Activated CD4-positive, alpha-beta T cell treated with anti-CD3 and anti-CD28 coated beads for 36 hours (primary cell): Measurements from ENCODE around the gene SCMH1. TPM values are rescaled to one million over a fixed set of nuclear protein-coding genes. Genes with fewer than 3 reads are reported as not detected.
A peak's percentile ranks its signal among the peaks of the same experiment; 100 is the strongest.
"Not testable (repeated sequence)": the region's sequence is repeated elsewhere in the genome, so short reads cannot be mapped to it uniquely, and the experiment has no call there.

Experiments
- ATAC-seq: fragments of 200-7000 bp; cut with Tn5 transposase; one replicate; pipeline ENCODE4 v1.10.0; 2021; ENCODE audit warnings: mild to moderate bottlenecking, moderate library complexity
- CTCF ChIA-PET: fragments of 350-600 bp; sonication (Branson Sonifier 250); formaldehyde crosslinking; loops from one replicate; lab custom pipeline; 2021; ENCODE audit warnings: antibody characterized with exemption; lab: Charles Lee
- POLR2A ChIA-PET: fragments of 350-600 bp; sonication (Branson Sonifier 250); formaldehyde crosslinking; loops from one replicate; lab custom pipeline; 2021; ENCODE audit warnings: antibody characterized with exemption, inconsistent platforms; lab: Charles Lee
- DNase-seq: peaks from one replicate; pipeline ENCODE4 v3.0.0-alpha.2; 2020
- H3K27ac Mint-ChIP-seq: one replicate; pipeline ENCODE4 v1.8.0; 2021; ENCODE audit warnings: mixed read lengths
- H3K27me3 Mint-ChIP-seq: one replicate; pipeline ENCODE4 v1.8.0; 2021; ENCODE audit warnings: mixed read lengths
- H3K36me3 Mint-ChIP-seq: one replicate; pipeline ENCODE4 v1.8.0; 2021; ENCODE audit warnings: low read depth, mixed read lengths
- H3K4me1 Mint-ChIP-seq: one replicate; pipeline ENCODE4 v1.8.0; 2021; ENCODE audit warnings: mixed read lengths
- H3K4me3 Mint-ChIP-seq: one replicate; pipeline ENCODE4 v1.8.0; 2021; ENCODE audit warnings: mild to moderate bottlenecking, moderate library complexity, mixed read lengths
- H3K9me3 Mint-ChIP-seq: one replicate; pipeline ENCODE4 v1.8.0; 2021; ENCODE audit warnings: low read depth, mixed read lengths
- intact Hi-C, 2 experiments: fragments of 100-400 bp; cut with DNase I in 1 of 2; cut with micrococcal nuclease in 1 of 2; formaldehyde crosslinking; loops; one replicate each; pipeline versions ENCODE4 v1.14.2 to v1.15.1; 2022 to 2024; cut with DNase I, micrococcal nuclease
- total RNA-seq, 2 experiments: library from RNA; stranded (reverse); gene quantifications; one replicate each; pipeline ENCODE4 v1.2.3, GENCODE V29; 2021

SCMH1 gene
- total RNA-seq, 2 experiments from 2014 or later: 23.7 to 31.0 TPM

- ChIA-PET CTCF (no interaction called here), POLR2A (no interaction called here)
- Mint-ChIP-seq H3K4me1 (peaks cover 17% of the 10 kb centered on the region), H3K27me3 (no peaks in the 10 kb centered on the region), H3K27ac (no peak overlapping the region), H3K4me3 (no peak overlapping the region), H3K36me3 (peaks cover 3% of the 10 kb centered on the region), H3K9me3 (no peaks in the 10 kb centered on the region)
- DNase-seq: no peak
- intact Hi-C loops: no loop called here
- ATAC-seq: no peak
These were observed 6.2 kb downstream of the SCMH1 start for GRCh38 chr1:41235893-41236292.

GRCh38 chr1:41233708-41234107 lies 8.4 kb downstream of the SCMH1 start:
- Mint-ChIP-seq H3K9me3 (peaks cover 2% of the 10 kb centered on the region), H3K4me3 (no peak overlapping the region), H3K36me3 (peaks cover 6% of the 10 kb centered on the region), H3K4me1 (peaks cover 6% of the 10 kb centered on the region), H3K27me3 (no peaks in the 10 kb centered on the region), H3K27ac (no peak overlapping the region)
- ChIA-PET CTCF (no interaction called here), POLR2A (no interaction called here)
- intact Hi-C loops: no loop called here
- ATAC-seq: no peak
- no peak for DNase-seq

GRCh38 chr1:41232305-41232704 lies 9.8 kb downstream of the SCMH1 start:
- ChIA-PET POLR2A (no interaction called here), CTCF (no interaction called here)
- DNase-seq (no peak), ATAC-seq (no peak)
- peaks cover 6% of the 10 kb centered on the region for H3K4me1 Mint-ChIP-seq
- intact Hi-C loops: no loop called here
- H3K27me3 Mint-ChIP-seq: no peaks in the 10 kb centered on the region
- H3K27ac Mint-ChIP-seq: no peak overlapping the region
- peaks cover 2% of the 10 kb centered on the region for H3K9me3 Mint-ChIP-seq
- H3K36me3 Mint-ChIP-seq: peaks cover 6% of the 10 kb centered on the region
- no peak overlapping the region for H3K4me3 Mint-ChIP-seq

- ChIA-PET POLR2A (interaction anchor here (0.6 kb wide), 1 partner anchor 144 kb away, joined by 10 read pairs; no protein-coding TSS in a partner anchor), CTCF (interaction anchor here (1.4 kb wide), 1 partner anchor 9 kb away, joined by 3 read pairs; no protein-coding TSS in a partner anchor)
- Mint-ChIP-seq H3K9me3 (peaks cover 2% of the 10 kb centered on the region), H3K36me3 (peaks cover 6% of the 10 kb centered on the region), H3K4me3 (no peak overlapping the region), H3K27me3 (no peaks in the 10 kb centered on the region), H3K27ac (no peak overlapping the region), H3K4me1 (peaks cover 4% of the 10 kb centered on the region)
- ATAC-seq: no peak
- no peak for DNase-seq
- intact Hi-C loops: no loop called here
These were observed 11.4 kb downstream of the SCMH1 start for GRCh38 chr1:41230656-41231055.

GRCh38 chr1:41229219-41229618 lies 12.9 kb downstream of the SCMH1 start:
- H3K4me3 Mint-ChIP-seq, H3K4me1 Mint-ChIP-seq, H3K27ac Mint-ChIP-seq, ATAC-seq, DNase-seq, H3K9me3 Mint-ChIP-seq, H3K36me3 Mint-ChIP-seq, POLR2A ChIA-PET, H3K27me3 Mint-ChIP-seq, intact Hi-C loops: not testable (repeated sequence)
- CTCF ChIA-PET: interaction anchor here (0.9 kb wide), 1 partner anchor 15 kb away, joined by 3 read pairs; no protein-coding TSS in a partner anchor

GRCh38 chr1:41226815-41227434 lies 15.2 kb downstream of the SCMH1 start:
- H3K36me3 Mint-ChIP-seq: peaks cover 9% of the 10 kb centered on the region
- no peaks in the 10 kb centered on the region for H3K27me3 Mint-ChIP-seq
- CTCF ChIA-PET: no interaction called here
- peaks cover 9% of the 10 kb centered on the region for H3K4me1 Mint-ChIP-seq
- intact Hi-C loops: no loop called here
- peaks cover 2% of the 10 kb centered on the region for H3K9me3 Mint-ChIP-seq
- H3K4me3 Mint-ChIP-seq: no peak overlapping the region
- H3K27ac Mint-ChIP-seq: no peak overlapping the region
- ATAC-seq (peak; percentile 39), DNase-seq (peak; percentile 6)
- POLR2A ChIA-PET: no interaction called here

- intact Hi-C loops: no loop called here
- Mint-ChIP-seq H3K27ac (no peak overlapping the region), H3K9me3 (peaks cover 2% of the 10 kb centered on the region), H3K36me3 (peaks cover 18% of the 10 kb centered on the region), H3K4me1 (peaks cover 10% of the 10 kb centered on the region), H3K4me3 (no peak overlapping the region), H3K27me3 (no peaks in the 10 kb centered on the region)
- ChIA-PET POLR2A (no interaction called here), CTCF (no interaction called here)
- ATAC-seq (no peak), DNase-seq (no peak)
These were observed 16.6 kb downstream of the SCMH1 start for GRCh38 chr1:41225495-41225894.

GRCh38 chr1:41222496-41222895 lies 19.6 kb downstream of the SCMH1 start:
- H3K27ac Mint-ChIP-seq: no peak overlapping the region
- H3K4me1 Mint-ChIP-seq: peaks cover 8% of the 10 kb centered on the region
- H3K9me3 Mint-ChIP-seq: peaks cover 11% of the 10 kb centered on the region
- ChIA-PET CTCF (no interaction called here), POLR2A (no interaction called here)
- ATAC-seq (no peak), DNase-seq (no peak)
- intact Hi-C loops: no loop called here
- H3K27me3 Mint-ChIP-seq: no peaks in the 10 kb centered on the region
- H3K36me3 Mint-ChIP-seq: peaks cover 32% of the 10 kb centered on the region
- no peak overlapping the region for H3K4me3 Mint-ChIP-seq

- peaks cover 15% of the 10 kb centered on the region for H3K9me3 Mint-ChIP-seq
- no peak for ATAC-seq
- H3K27ac Mint-ChIP-seq: no peak overlapping the region
- peaks cover 6% of the 10 kb centered on the region for H3K4me1 Mint-ChIP-seq
- ChIA-PET CTCF (no interaction called here), POLR2A (no interaction called here)
- no peak for DNase-seq
- intact Hi-C loops: no loop called here
- H3K4me3 Mint-ChIP-seq: no peak overlapping the region
- H3K36me3 Mint-ChIP-seq: peaks cover 37% of the 10 kb centered on the region
- no peaks in the 10 kb centered on the region for H3K27me3 Mint-ChIP-seq
These were observed 20.1 kb downstream of the SCMH1 start for GRCh38 chr1:41221995-41222394.

- Mint-ChIP-seq H3K36me3 (peaks cover 39% of the 10 kb centered on the region), H3K4me1 (peaks cover 8% of the 10 kb centered on the region), H3K27me3 (no peaks in the 10 kb centered on the region), H3K27ac (no peak overlapping the region), H3K4me3 (no peak overlapping the region), H3K9me3 (peaks cover 16% of the 10 kb centered on the region)
- intact Hi-C loops: no loop called here
- ChIA-PET POLR2A (no interaction called here), CTCF (no interaction called here)
- ATAC-seq (no peak), DNase-seq (no peak)
These were observed 24.0 kb downstream of the SCMH1 start for GRCh38 chr1:41218152-41218551.

- ChIA-PET POLR2A (no interaction called here), CTCF (no interaction called here)
- intact Hi-C loops: no loop called here
- Mint-ChIP-seq H3K27me3 (no peaks in the 10 kb centered on the region), H3K4me3 (no peak overlapping the region), H3K4me1 (peaks cover 5% of the 10 kb centered on the region), H3K36me3 (peaks cover 39% of the 10 kb centered on the region), H3K9me3 (peaks cover 16% of the 10 kb centered on the region), H3K27ac (no peak overlapping the region)
- DNase-seq: no peak
- ATAC-seq: no peak
These were observed 24.7 kb downstream of the SCMH1 start for GRCh38 chr1:41217441-41217840.

- Mint-ChIP-seq H3K27ac (no peak overlapping the region), H3K4me1 (peaks cover 5% of the 10 kb centered on the region), H3K9me3 (peaks cover 18% of the 10 kb centered on the region), H3K4me3 (no peak overlapping the region), H3K27me3 (no peaks in the 10 kb centered on the region), H3K36me3 (peaks cover 40% of the 10 kb centered on the region)
- POLR2A ChIA-PET: no interaction called here
- CTCF ChIA-PET: interaction anchor here (0.6 to 1.4 kb wide), 2 partner anchors 22 to 248 kb away, joined by 3 read pairs; no protein-coding TSS in a partner anchor
- intact Hi-C loops: no loop called here
- DNase-seq (no peak), ATAC-seq (no peak)
These were observed 26.5 kb downstream of the SCMH1 start for GRCh38 chr1:41215623-41216022.
